Measurements from ENCODE around the gene VOPP1.

DNA sequence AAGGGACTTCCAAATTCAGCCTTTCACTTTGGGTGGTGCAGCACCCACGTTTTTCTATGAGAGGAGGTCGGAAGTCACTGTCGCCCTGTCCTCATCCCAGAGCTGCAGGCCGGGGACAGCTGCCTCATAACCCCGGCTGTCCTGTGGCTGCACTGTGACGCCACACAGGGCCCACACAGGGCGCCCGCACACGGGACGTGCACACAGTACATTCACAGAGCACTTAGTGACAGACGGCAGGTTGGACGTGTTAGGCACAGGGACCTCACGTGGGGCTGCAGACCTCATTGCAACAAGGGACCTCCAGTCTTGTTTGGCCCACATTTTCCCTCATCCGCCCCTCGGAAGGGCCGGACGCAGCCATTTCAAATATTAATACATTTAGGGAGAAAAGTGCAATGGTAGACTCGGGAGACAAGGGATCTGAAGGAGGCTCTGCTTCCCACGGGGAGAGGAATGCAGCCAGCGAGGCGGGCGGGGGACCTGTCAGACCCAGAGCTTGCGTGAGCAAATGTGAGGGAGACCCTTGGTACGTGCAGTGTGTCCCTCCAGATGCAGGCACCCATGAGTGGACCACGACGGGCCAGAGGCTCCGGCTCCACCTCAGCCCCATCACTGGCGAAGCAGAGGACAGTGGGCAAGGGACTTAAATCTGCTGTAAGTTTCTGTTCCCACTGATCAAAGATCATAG is 86.7 kb downstream of the VOPP1 start:
- TF ChIP-seq RBM17 (IDR thresholded peaks at IDR 0.05; ENCODE audit: borderline replicate concordance, low read depth, low read length) (no peak), POLR2AphosphoS5 (IDR thresholded peaks at IDR 0.05; ENCODE audit: control insufficient read depth, insufficient read depth, low read depth, low read length) (no peak), EZH2 (IDR thresholded peaks at IDR 0.05; ENCODE audit: borderline replicate concordance, low read depth, low read length) (no peak), SREBF2 (CRISPR knock-in tag; IDR thresholded peaks at IDR 0.05) (no peak), U2AF1 (optimal IDR thresholded peaks at IDR 0.05; ENCODE audit: low read depth, low read length) (no peak)
